ENCODE data around the gene SLC18A3. TPM values are rescaled to one million over a fixed set of nuclear protein-coding genes. Genes with fewer than 3 reads are reported as not detected.

The SLC18A3 gene
- total and polyA plus RNA-seq, 7 donors: 0.16 to 2.5 (median 0.83) TPM; not detected in 3

DNA sequence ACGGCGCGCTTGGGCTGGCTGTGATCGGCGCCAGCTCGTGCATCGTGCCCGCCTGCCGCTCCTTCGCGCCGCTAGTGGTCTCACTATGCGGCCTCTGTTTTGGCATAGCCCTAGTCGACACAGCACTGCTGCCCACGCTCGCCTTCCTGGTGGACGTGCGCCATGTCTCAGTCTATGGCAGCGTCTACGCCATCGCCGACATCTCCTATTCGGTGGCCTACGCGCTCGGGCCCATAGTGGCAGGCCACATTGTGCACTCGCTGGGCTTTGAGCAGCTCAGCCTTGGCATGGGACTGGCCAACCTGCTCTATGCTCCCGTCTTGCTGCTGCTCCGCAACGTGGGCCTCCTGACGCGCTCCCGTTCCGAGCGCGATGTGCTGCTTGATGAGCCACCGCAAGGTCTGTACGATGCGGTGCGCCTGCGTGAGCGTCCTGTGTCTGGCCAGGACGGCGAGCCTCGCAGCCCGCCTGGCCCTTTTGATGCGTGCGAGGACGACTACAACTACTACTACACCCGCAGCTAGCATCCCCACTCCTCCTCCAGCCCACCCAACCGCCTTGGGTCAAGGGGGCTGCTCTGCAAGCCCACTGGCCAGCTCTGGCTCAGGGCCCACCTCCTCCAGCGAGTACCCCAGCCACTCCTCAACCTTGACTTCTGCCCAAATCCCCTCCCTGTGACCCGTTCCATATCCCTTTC lies 1.9 kb downstream of the SLC18A3 start:
- Histone ChIP-seq H3K27ac (no peak overlapping the region), H3K4me1 (peaks cover 0 to 33% (median 20%) of the 10 kb centered on the region in 4 donors), H3K36me3 (no peaks in the 10 kb centered on the region), H3K9me3 (no peaks in the 10 kb centered on the region), H3K4me3 (no peak overlapping the region), H3K27me3 (peaks cover 50 to 100% (median 92%) of the 10 kb centered on the region in 3 donors)
- intact Hi-C loops (cut with DNase I): no loop called here
- TF ChIP-seq, protein P1, sequence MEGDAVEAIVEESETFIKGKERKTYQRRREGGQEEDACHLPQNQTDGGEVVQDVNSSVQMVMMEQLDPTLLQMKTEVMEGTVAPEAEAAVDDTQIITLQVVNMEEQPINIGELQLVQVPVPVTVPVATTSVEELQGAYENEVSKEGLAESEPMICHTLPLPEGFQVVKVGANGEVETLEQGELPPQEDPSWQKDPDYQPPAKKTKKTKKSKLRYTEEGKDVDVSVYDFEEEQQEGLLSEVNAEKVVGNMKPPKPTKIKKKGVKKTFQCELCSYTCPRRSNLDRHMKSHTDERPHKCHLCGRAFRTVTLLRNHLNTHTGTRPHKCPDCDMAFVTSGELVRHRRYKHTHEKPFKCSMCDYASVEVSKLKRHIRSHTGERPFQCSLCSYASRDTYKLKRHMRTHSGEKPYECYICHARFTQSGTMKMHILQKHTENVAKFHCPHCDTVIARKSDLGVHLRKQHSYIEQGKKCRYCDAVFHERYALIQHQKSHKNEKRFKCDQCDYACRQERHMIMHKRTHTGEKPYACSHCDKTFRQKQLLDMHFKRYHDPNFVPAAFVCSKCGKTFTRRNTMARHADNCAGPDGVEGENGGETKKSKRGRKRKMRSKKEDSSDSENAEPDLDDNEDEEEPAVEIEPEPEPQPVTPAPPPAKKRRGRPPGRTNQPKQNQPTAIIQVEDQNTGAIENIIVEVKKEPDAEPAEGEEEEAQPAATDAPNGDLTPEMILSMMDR (IDR thresholded peaks at IDR 0.05): no peak
- TF ChIP-seq POLR2A (IDR thresholded peaks at IDR 0.05) (no peak), EP300 (IDR thresholded peaks at IDR 0.05) (no peak), POLR2AphosphoS5 (IDR thresholded peaks at IDR 0.05) (no peak)
- 15 to 43% methylated on average over 53 of the region's 53 CpGs for WGBS, 2 donors
- peak; percentile 38 for DNase-seq

- Histone ChIP-seq H3K27me3 (peaks cover 46 to 99% (median 85%) of the 10 kb centered on the region in 3 donors), H3K9me3 (no peaks in the 10 kb centered on the region), H3K36me3 (no peaks in the 10 kb centered on the region), H3K4me1 (peaks cover 0 to 33% (median 20%) of the 10 kb centered on the region in 4 donors), H3K4me3 (no peak overlapping the region), H3K27ac (no peak overlapping the region)
- TF ChIP-seq POLR2AphosphoS5 (IDR thresholded peaks at IDR 0.05) (no peak), POLR2A (IDR thresholded peaks at IDR 0.05) (no peak), EP300 (IDR thresholded peaks at IDR 0.05) (no peak)
- TF ChIP-seq, protein P1 (IDR thresholded peaks at IDR 0.05): no peak
- peak; percentile 50 for DNase-seq
- intact Hi-C loops (cut with DNase I): no loop called here
- 8 to 18% methylated on average over 29 of the region's 29 CpGs for whole genome bisulfite sequencing, 2 donors
Measured at GRCh38 chr10:49612513-49613164, 2.5 kb downstream of the SLC18A3 start.

- no peak overlapping the region for H3K4me3 ChIP-seq
- peaks cover 45 to 98% (median 78%) of the 10 kb centered on the region in 3 donors for H3K27me3 ChIP-seq
- H3K9me3 ChIP-seq: no peaks in the 10 kb centered on the region
- H3K36me3 ChIP-seq: no peaks in the 10 kb centered on the region
- TF ChIP-seq POLR2A (IDR thresholded peaks at IDR 0.05) (no peak), POLR2AphosphoS5 (IDR thresholded peaks at IDR 0.05) (no peak), EP300 (IDR thresholded peaks at IDR 0.05) (no peak)
- TF ChIP-seq, protein P1 (IDR thresholded peaks at IDR 0.05): no peak
- no peak overlapping the region for H3K27ac ChIP-seq
- peaks cover 0 to 33% (median 20%) of the 10 kb centered on the region in 4 donors for H3K4me1 ChIP-seq
- intact Hi-C loops (cut with DNase I): no loop called here
- DNase-seq: peak; percentile 48
- 8 to 17% methylated on average over 23 of the region's 23 CpGs for WGBS, 2 donors
Measured at GRCh38 chr10:49613165-49613881, 3.2 kb downstream of the SLC18A3 start.

- 5 to 9% methylated on average over 10 of the region's 10 CpGs for WGBS, 2 donors
- TF ChIP-seq POLR2AphosphoS5 (IDR thresholded peaks at IDR 0.05) (no peak), POLR2A (IDR thresholded peaks at IDR 0.05) (no peak), EP300 (IDR thresholded peaks at IDR 0.05) (no peak)
- TF ChIP-seq, protein P1 (IDR thresholded peaks at IDR 0.05): no peak
- H3K27ac ChIP-seq: no peak within 1 kb of the TSS
- peaks cover 45 to 98% (median 74%) of the 10 kb centered on the region in 3 donors for H3K27me3 ChIP-seq
- intact Hi-C loops (cut with DNase I): no loop called here
- H3K9me3 ChIP-seq: no peaks in the 10 kb centered on the region
- no peaks in the 10 kb centered on the region for H3K36me3 ChIP-seq
- H3K4me3 ChIP-seq: no peak within 1 kb of the TSS
- H3K4me1 ChIP-seq: peaks cover 0 to 33% (median 20%) of the 10 kb centered on the region in 4 donors
- peak; percentile 26 for DNase-seq
Measured at GRCh38 chr10:49613882-49614241, 3.8 kb downstream of the SLC18A3 start, which contains the start of gene CHAT. TSS of gene CHAT (plus strand) at chr10:49614037. CDS start at chr10:49614190, 153 bp downstream.

Data from sigmoid colon (tissue), 7 donors.